Stimulated activated naive CD8-positive, alpha-beta T cell treated with anti-CD3 and anti-CD28 coated beads, Interleukin-15, Interleukin-2, amounts not matched to agents 100 ng/mL and 50 ng/mL, for 24 hours (primary cell): ENCODE data around the gene DGAT2.

Source experiments
- H3K27ac Mint-ChIP-seq: one replicate; pipeline ENCODE4 v1.8.0; 2021; ENCODE audit warnings: mild to moderate bottlenecking, mixed read lengths
- H3K27me3 Mint-ChIP-seq: one replicate; pipeline ENCODE4 v1.8.0; 2021; ENCODE audit warnings: mixed read lengths
- H3K36me3 Mint-ChIP-seq: one replicate; pipeline ENCODE4 v1.8.0; 2021; ENCODE audit warnings: low read depth, mixed read lengths
- H3K4me1 Mint-ChIP-seq: one replicate; pipeline ENCODE4 v1.8.0; 2021; ENCODE audit warnings: low read depth, mixed read lengths
- H3K4me3 Mint-ChIP-seq: one replicate; pipeline ENCODE4 v1.8.0; 2021; ENCODE audit warnings: mild to moderate bottlenecking, mixed read lengths
- H3K9me3 Mint-ChIP-seq: one replicate; pipeline ENCODE4 v1.8.0; 2021; ENCODE audit warnings: mixed read lengths

DGAT2 gene

GRCh38 chr11:75767228-75767572 lies 1.4 kb upstream of the DGAT2 start:
- Mint-ChIP-seq H3K27ac (peak overlapping the region; percentile 29), H3K4me1 (peaks cover 35% of the 10 kb centered on the region), H3K9me3 (no peaks in the 10 kb centered on the region), H3K4me3 (no peak overlapping the region), H3K27me3 (peaks cover 24% of the 10 kb centered on the region), H3K36me3 (no peaks in the 10 kb centered on the region)

DNA sequence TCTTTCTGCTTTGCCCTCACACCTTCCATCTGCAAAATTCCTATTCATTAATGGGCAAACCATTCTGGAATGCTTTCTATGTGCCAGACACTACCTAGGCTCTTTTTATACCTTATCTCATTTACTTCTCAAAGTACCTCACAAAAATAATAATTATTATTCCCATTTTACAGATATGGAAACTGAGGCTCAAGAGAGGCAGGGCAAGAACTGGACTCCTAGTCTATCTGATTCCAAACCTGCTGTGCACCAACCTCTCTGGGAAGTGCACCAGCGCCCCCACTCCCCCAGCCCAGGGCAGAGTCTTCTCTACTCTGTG lies 826 bp upstream of the DGAT2 start:
- no peak overlapping the region for H3K27ac Mint-ChIP-seq
- H3K9me3 Mint-ChIP-seq = no peaks in the 10 kb centered on the region
- H3K4me1 Mint-ChIP-seq = peaks cover 40% of the 10 kb centered on the region
- H3K4me3 Mint-ChIP-seq = peak overlapping the region; percentile 70
- H3K36me3 Mint-ChIP-seq = no peaks in the 10 kb centered on the region
- peaks cover 24% of the 10 kb centered on the region for H3K27me3 Mint-ChIP-seq

DNA sequence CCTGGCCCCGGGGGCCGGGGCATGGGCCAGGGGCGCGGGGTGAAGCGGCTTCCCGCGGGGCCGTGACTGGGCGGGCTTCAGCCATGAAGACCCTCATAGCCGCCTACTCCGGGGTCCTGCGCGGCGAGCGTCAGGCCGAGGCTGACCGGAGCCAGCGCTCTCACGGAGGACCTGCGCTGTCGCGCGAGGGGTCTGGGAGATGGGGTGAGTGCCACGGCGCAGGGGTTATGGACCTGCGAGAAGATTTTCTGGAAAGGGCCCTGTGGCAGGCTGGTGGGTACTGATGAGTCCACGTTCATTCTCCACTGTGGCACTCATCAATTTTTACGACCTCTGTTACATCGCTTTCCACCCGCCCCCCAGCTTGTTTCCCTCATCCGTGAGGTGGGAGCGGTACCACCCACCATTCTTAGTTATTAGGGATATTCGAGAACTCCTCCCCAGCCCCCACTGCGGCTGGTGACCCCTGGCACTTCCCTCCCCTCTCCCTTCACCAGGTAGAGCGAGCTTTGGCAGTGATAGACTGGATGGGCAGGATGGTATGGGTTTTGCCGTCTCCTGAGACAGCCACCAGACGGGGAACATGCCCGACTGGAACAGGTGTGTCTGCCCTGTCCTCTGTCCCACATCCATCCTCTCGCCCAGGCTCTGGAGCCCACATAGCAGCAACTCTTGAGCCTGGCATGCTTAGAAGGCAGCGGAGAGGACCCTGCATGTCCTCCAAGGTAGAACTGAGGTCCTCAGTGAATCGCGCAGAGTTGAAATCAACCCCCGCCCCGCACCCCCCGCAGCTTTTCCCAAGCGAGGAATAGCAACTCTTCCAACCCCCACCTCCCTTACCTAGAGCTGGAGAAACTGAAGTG lies 562 bp downstream of the DGAT2 start:
- H3K4me3 Mint-ChIP-seq = peak overlapping the region; percentile 66
- peaks cover 47% of the 10 kb centered on the region for H3K4me1 Mint-ChIP-seq
- no peaks in the 10 kb centered on the region for H3K9me3 Mint-ChIP-seq
- H3K27ac Mint-ChIP-seq = no peak overlapping the region
- no peaks in the 10 kb centered on the region for H3K36me3 Mint-ChIP-seq
- H3K27me3 Mint-ChIP-seq = peaks cover 24% of the 10 kb centered on the region

GRCh38 chr11:75770102-75770501 lies 1.5 kb downstream of the DGAT2 start:
- Mint-ChIP-seq H3K27me3 (peaks cover 24% of the 10 kb centered on the region), H3K4me1 (peaks cover 47% of the 10 kb centered on the region), H3K36me3 (no peaks in the 10 kb centered on the region), H3K9me3 (no peaks in the 10 kb centered on the region), H3K4me3 (peak overlapping the region; percentile 66), H3K27ac (no peak overlapping the region)

- Mint-ChIP-seq H3K27me3 (peaks cover 24% of the 10 kb centered on the region), H3K36me3 (no peaks in the 10 kb centered on the region), H3K4me3 (no peak overlapping the region), H3K4me1 (peaks cover 42% of the 10 kb centered on the region), H3K27ac (no peak overlapping the region), H3K9me3 (no peaks in the 10 kb centered on the region)
Observed at GRCh38 chr11:75771646-75772410, 3.2 kb downstream of the DGAT2 start.

GRCh38 chr11:75773595-75774353 lies 5.2 kb downstream of the DGAT2 start:
- H3K27me3 Mint-ChIP-seq = peaks cover 18% of the 10 kb centered on the region
- no peaks in the 10 kb centered on the region for H3K36me3 Mint-ChIP-seq
- H3K9me3 Mint-ChIP-seq = no peaks in the 10 kb centered on the region
- peak overlapping the region; percentile 27 for H3K27ac Mint-ChIP-seq
- H3K4me1 Mint-ChIP-seq = peaks cover 41% of the 10 kb centered on the region
- no peak overlapping the region for H3K4me3 Mint-ChIP-seq

- no peak overlapping the region for H3K27ac Mint-ChIP-seq
- no peak overlapping the region for H3K4me3 Mint-ChIP-seq
- H3K4me1 Mint-ChIP-seq = peaks cover 30% of the 10 kb centered on the region
- H3K36me3 Mint-ChIP-seq = no peaks in the 10 kb centered on the region
- peaks cover 7% of the 10 kb centered on the region for H3K27me3 Mint-ChIP-seq
- H3K9me3 Mint-ChIP-seq = no peaks in the 10 kb centered on the region
Observed at GRCh38 chr11:75775056-75775455, 6.5 kb downstream of the DGAT2 start.

GRCh38 chr11:75776546-75776945 lies 8.0 kb downstream of the DGAT2 start:
- Mint-ChIP-seq H3K9me3 (no peaks in the 10 kb centered on the region), H3K27me3 (no peaks in the 10 kb centered on the region), H3K4me1 (peaks cover 29% of the 10 kb centered on the region), H3K4me3 (no peak overlapping the region), H3K27ac (no peak overlapping the region), H3K36me3 (no peaks in the 10 kb centered on the region)

DNA sequence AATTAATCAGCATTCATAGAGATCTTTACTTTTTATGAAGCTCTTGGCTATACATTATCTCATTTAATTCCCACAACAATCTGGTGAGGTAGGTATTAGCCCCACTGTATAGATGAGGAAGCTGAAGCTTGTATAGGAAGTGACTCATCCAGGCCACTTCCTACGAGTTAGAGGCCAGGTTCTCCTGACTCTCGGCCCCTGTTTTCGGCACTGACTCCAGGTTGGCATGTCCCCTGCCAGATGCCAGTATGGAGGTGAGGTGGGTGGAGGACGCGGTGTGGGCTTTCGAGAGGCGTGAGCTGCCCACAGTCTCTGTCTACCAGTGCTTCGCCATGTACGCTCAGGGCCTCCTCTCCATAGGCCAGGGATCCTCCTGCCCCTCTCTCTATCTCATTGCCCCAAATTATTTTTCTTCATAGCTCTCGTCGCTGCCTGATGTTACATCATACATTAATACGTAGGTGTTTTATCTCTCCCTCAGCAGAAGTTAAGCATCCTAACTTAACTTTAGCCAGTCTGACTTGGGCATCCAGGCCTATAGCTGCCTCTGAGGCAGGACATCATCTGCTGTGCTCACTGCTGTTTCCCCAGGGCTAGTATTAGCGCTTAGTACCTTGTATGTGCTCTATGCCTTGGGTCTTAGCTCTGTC lies 9.0 kb downstream of the DGAT2 start:
- peaks cover 24% of the 10 kb centered on the region for H3K4me1 Mint-ChIP-seq
- no peaks in the 10 kb centered on the region for H3K27me3 Mint-ChIP-seq
- H3K27ac Mint-ChIP-seq = no peak overlapping the region
- H3K36me3 Mint-ChIP-seq = no peaks in the 10 kb centered on the region
- no peaks in the 10 kb centered on the region for H3K9me3 Mint-ChIP-seq
- H3K4me3 Mint-ChIP-seq = no peak overlapping the region

DNA sequence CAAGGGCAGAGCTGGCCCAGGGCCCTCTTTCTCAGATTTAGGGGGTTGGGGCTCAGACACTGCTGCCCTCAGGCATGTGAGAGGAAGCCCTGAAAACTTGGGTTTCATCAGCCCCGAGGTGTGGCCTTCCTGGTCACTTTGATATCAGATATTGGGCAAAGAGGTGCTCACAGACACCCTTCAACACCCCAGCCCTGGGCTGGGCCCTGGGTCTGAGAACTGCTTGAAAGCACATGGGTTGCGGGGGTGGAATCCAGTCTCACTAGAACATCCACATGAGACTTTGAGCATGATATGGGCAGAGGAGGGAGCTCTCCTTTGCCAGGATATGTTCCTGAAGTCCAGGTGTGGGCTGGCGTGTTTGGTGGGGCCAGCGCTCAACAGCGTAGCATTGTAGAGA lies 10.4 kb downstream of the DGAT2 start:
- Mint-ChIP-seq H3K4me3 (no peak overlapping the region), H3K36me3 (no peaks in the 10 kb centered on the region), H3K27me3 (no peaks in the 10 kb centered on the region), H3K4me1 (peaks cover 15% of the 10 kb centered on the region), H3K9me3 (no peaks in the 10 kb centered on the region), H3K27ac (no peak overlapping the region)

- Mint-ChIP-seq H3K4me1 (peaks cover 15% of the 10 kb centered on the region), H3K4me3 (no peak overlapping the region), H3K9me3 (no peaks in the 10 kb centered on the region), H3K27ac (no peak overlapping the region), H3K27me3 (no peaks in the 10 kb centered on the region), H3K36me3 (no peaks in the 10 kb centered on the region)
Observed at GRCh38 chr11:75779960-75780359, 11.4 kb downstream of the DGAT2 start.

GRCh38 chr11:75780888-75781287 lies 12.3 kb downstream of the DGAT2 start:
- H3K27ac Mint-ChIP-seq = no peak overlapping the region
- peaks cover 15% of the 10 kb centered on the region for H3K4me1 Mint-ChIP-seq
- no peaks in the 10 kb centered on the region for H3K9me3 Mint-ChIP-seq
- no peak overlapping the region for H3K4me3 Mint-ChIP-seq
- no peaks in the 10 kb centered on the region for H3K36me3 Mint-ChIP-seq
- no peaks in the 10 kb centered on the region for H3K27me3 Mint-ChIP-seq

DNA sequence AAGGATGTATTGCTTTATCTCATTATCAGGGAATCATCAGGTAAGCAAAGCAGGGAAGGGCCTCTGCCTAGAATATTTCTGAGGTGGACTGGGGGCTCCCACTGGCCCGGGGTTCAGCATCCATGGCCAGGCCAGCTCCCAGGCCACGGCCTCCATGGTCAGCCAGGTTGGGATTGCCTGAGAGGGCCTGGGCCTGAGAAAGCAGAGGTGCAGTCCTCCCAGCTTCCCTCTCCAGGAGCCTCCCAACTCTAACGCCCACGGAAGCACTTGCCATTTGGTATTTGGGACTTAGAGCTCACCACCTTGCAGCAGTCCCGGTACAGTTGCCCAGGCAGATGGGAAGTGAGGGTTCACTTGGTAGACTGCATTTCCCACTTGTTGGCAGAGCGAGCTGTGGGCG lies 12.7 kb downstream of the DGAT2 start:
- H3K4me1 Mint-ChIP-seq = peaks cover 15% of the 10 kb centered on the region
- H3K9me3 Mint-ChIP-seq = no peaks in the 10 kb centered on the region
- no peak overlapping the region for H3K27ac Mint-ChIP-seq
- no peaks in the 10 kb centered on the region for H3K36me3 Mint-ChIP-seq
- no peak overlapping the region for H3K4me3 Mint-ChIP-seq
- H3K27me3 Mint-ChIP-seq = no peaks in the 10 kb centered on the region

GRCh38 chr11:75781831-75782230 lies 13.3 kb downstream of the DGAT2 start:
- no peaks in the 10 kb centered on the region for H3K9me3 Mint-ChIP-seq
- H3K4me1 Mint-ChIP-seq = peaks cover 15% of the 10 kb centered on the region

More at GRCh38 chr11:75781831-75782230, 13.3 kb downstream of the DGAT2 start:
- H3K36me3 Mint-ChIP-seq = no peaks in the 10 kb centered on the region
- H3K27me3 Mint-ChIP-seq = no peaks in the 10 kb centered on the region
- H3K27ac Mint-ChIP-seq = no peak overlapping the region
- no peak overlapping the region for H3K4me3 Mint-ChIP-seq
